A549 (cell line): ENCODE data around the gene STYXL1.
A peak's percentile ranks its signal among the peaks of the same experiment; 100 is the strongest.
"Not testable (repeated sequence)": the region's sequence is repeated elsewhere in the genome, so short reads cannot be mapped to it uniquely, and the experiment has no call there.

Source experiments
- EP300 ChIP-seq, 2 experiments: fragments of >200 bp; sonication (Bioruptor Twin); formaldehyde crosslinking; IDR thresholded peaks; 2 replicates in 1 of 2; 3 replicates in 1 of 2; pipeline ENCODE4 v1.6.1; 2016 to 2017
- ESRRA ChIP-seq: fragments of 150-350 bp; IDR thresholded peaks from 2 replicates; pipeline ENCODE4 v1.6.1; 2014; ENCODE audit warnings: mild to moderate bottlenecking, low read length, borderline replicate concordance
- FOSL2 ChIP-seq, 2 experiments: fragments of 450-650 bp in 1 of 2; fragments of >200 bp in 1 of 2; sonication (Bioruptor Twin) in 1 of 2; formaldehyde crosslinking; IDR thresholded peaks; 2 replicates each; pipeline versions ENCODE4 v1.5.0 to v1.6.1; 2016 to 2020; ENCODE audit warnings: mild to moderate bottlenecking in 1 of 2, moderate library complexity in 1 of 2
- KDM5A ChIP-seq: fragments of 200-600 bp; sonication (generic); IDR thresholded peaks from 2 replicates; pipeline ENCODE4 v1.6.1; 2016; ENCODE audit warnings: antibody characterized with exemption, mild to moderate bottlenecking
- MAX ChIP-seq: IDR thresholded peaks from 2 replicates; pipeline ENCODE4 v1.6.1; 2012
- MYC ChIP-seq: IDR thresholded peaks from 2 replicates; pipeline ENCODE4 v1.6.1; 2012; ENCODE audit warnings: mild to moderate bottlenecking, inconsistent platforms, low read length, improper control_type of control experiment, borderline replicate concordance
- POLR2A ChIP-seq: IDR thresholded peaks from 2 replicates; pipeline ENCODE4 v1.6.1; 2012; ENCODE audit warnings: mild to moderate bottlenecking, low read length
- RCOR1 ChIP-seq: fragments of 150-350 bp; IDR thresholded peaks from 2 replicates; pipeline ENCODE4 v1.6.1; 2014; ENCODE audit warnings: antibody characterized with exemption, low read length, low read depth
- REST ChIP-seq: fragments of 200-600 bp; sonication (generic); IDR thresholded peaks from 2 replicates; pipeline ENCODE4 v1.6.1; 2016; ENCODE audit warnings: antibody characterized with exemption, mild to moderate bottlenecking, moderate library complexity
- ZFP36 ChIP-seq: fragments of 450-650 bp; IDR thresholded peaks from 2 replicates; pipeline ENCODE4 v1.6.1; 2014; ENCODE audit warnings: borderline replicate concordance; ENCODE audit not compliant: partially characterized antibody
- TF ChIP-seq, protein P1 (sequence below): fragments of 450-650 bp; IDR thresholded peaks from 2 replicates; pipeline ENCODE4 v1.6.1; 2014; ENCODE audit warnings: antibody characterized with exemption
- TF ChIP-seq, protein P2 (sequence below): fragments of >200 bp; sonication (Bioruptor Twin); formaldehyde crosslinking; IDR thresholded peaks from 3 replicates; pipeline ENCODE4 v1.5.1; 2016
- TF ChIP-seq, protein P3 (sequence below): IDR thresholded peaks from 2 replicates; pipeline ENCODE4 v1.6.1; 2012

DNA sequence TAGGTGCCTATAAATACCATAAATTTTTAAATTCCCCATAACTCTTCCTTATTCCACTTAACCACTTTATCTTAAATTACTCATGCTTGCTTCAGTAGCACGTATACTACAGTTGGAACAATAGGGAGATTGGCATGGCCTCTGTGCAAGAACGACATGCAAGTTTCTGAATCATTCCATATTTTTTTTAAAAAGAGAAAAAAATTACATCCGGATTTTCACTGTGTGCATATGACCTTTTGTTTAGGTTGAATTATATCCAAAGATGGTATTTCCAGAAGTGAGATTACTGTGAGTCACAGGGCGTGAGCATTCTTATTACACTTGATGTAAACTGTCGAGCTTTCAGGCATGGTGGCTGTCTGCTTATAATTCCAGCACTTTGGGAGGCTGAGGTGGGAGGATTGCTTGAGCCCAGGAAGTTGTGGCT, 39.6 kb upstream of the STYXL1 start:
- TF ChIP-seq, protein P1, sequence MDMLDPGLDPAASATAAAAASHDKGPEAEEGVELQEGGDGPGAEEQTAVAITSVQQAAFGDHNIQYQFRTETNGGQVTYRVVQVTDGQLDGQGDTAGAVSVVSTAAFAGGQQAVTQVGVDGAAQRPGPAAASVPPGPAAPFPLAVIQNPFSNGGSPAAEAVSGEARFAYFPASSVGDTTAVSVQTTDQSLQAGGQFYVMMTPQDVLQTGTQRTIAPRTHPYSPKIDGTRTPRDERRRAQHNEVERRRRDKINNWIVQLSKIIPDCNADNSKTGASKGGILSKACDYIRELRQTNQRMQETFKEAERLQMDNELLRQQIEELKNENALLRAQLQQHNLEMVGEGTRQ: not testable (repeated sequence)
- TF ChIP-seq POLR2A, REST, MYC, KDM5A, ESRRA, ZFP36, RCOR1: not testable (repeated sequence)
- TF ChIP-seq, protein P2, sequence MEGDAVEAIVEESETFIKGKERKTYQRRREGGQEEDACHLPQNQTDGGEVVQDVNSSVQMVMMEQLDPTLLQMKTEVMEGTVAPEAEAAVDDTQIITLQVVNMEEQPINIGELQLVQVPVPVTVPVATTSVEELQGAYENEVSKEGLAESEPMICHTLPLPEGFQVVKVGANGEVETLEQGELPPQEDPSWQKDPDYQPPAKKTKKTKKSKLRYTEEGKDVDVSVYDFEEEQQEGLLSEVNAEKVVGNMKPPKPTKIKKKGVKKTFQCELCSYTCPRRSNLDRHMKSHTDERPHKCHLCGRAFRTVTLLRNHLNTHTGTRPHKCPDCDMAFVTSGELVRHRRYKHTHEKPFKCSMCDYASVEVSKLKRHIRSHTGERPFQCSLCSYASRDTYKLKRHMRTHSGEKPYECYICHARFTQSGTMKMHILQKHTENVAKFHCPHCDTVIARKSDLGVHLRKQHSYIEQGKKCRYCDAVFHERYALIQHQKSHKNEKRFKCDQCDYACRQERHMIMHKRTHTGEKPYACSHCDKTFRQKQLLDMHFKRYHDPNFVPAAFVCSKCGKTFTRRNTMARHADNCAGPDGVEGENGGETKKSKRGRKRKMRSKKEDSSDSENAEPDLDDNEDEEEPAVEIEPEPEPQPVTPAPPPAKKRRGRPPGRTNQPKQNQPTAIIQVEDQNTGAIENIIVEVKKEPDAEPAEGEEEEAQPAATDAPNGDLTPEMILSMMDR: not testable (repeated sequence)
- TF ChIP-seq EP300 (IDR thresholded peaks at IDR 0.05): peak; percentile 60 to 61; a peak in 3 of 5 replicates
- TF ChIP-seq, protein P3, sequence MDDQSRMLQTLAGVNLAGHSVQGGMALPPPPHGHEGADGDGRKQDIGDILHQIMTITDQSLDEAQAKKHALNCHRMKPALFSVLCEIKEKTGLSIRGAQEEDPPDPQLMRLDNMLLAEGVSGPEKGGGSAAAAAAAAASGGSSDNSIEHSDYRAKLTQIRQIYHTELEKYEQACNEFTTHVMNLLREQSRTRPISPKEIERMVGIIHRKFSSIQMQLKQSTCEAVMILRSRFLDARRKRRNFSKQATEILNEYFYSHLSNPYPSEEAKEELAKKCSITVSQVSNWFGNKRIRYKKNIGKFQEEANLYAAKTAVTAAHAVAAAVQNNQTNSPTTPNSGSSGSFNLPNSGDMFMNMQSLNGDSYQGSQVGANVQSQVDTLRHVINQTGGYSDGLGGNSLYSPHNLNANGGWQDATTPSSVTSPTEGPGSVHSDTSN: not testable (repeated sequence)
- TF ChIP-seq MAX: peak; percentile 63
- TF ChIP-seq FOSL2 (IDR thresholded peaks at IDR 0.05): 0 out of 2 replicates have a peak, but pooled peaks have one; percentile 56
- peak; percentile 85 for TF ChIP-seq FOSL2 (CRISPR knock-in tag; IDR thresholded peaks at IDR 0.05)
